ENCODE measurements around the gene BSN.

Gene BSN

GRCh38 chr3:49602049-49602554 lies 47.8 kb downstream of the BSN start:
- H3K4me1 Mint-ChIP-seq, result no peaks in the 10 kb centered on the region
- H3K4me3 Mint-ChIP-seq, result no peak overlapping the region
- TF ChIP-seq CTCF (IDR thresholded peaks at IDR 0.05; ENCODE audit: unreplicated experiment in 3 of 3), result no peak
- H3K27ac Mint-ChIP-seq, result no peak overlapping the region
- H3K9me3 Mint-ChIP-seq, result no peaks in the 10 kb centered on the region
- H3K27me3 Mint-ChIP-seq (ENCODE audit: low read depth), result peaks cover 2% of the 10 kb centered on the region
- no peaks in the 10 kb centered on the region for H3K36me3 Mint-ChIP-seq (ENCODE audit: low read depth)

- H3K36me3 Mint-ChIP-seq (ENCODE audit: low read depth), result no peaks in the 10 kb centered on the region
- no peak overlapping the region for H3K4me3 Mint-ChIP-seq
- H3K27ac Mint-ChIP-seq, result no peak overlapping the region
- no peaks in the 10 kb centered on the region for H3K27me3 Mint-ChIP-seq (ENCODE audit: low read depth)
- TF ChIP-seq CTCF (IDR thresholded peaks at IDR 0.05; ENCODE audit: unreplicated experiment in 3 of 3), result no peak
- no peaks in the 10 kb centered on the region for H3K4me1 Mint-ChIP-seq
- no peaks in the 10 kb centered on the region for H3K9me3 Mint-ChIP-seq
These were observed 48.7 kb downstream of the BSN start for GRCh38 chr3:49602877-49603411.

GRCh38 chr3:49606427-49606826 lies 52.1 kb downstream of the BSN start:
- Mint-ChIP-seq H3K4me1 (no peaks in the 10 kb centered on the region), H3K36me3 (ENCODE audit: low read depth) (no peaks in the 10 kb centered on the region), H3K27me3 (ENCODE audit: low read depth) (no peaks in the 10 kb centered on the region), H3K9me3 (no peaks in the 10 kb centered on the region), H3K27ac (no peak overlapping the region), H3K4me3 (no peak overlapping the region)
- TF ChIP-seq CTCF (IDR thresholded peaks at IDR 0.05; ENCODE audit: unreplicated experiment in 3 of 3), result no peak

GRCh38 chr3:49607105-49607591 lies 52.9 kb downstream of the BSN start:
- Mint-ChIP-seq H3K27me3 (ENCODE audit: low read depth) (no peaks in the 10 kb centered on the region), H3K27ac (no peak overlapping the region), H3K4me3 (no peak overlapping the region), H3K4me1 (no peaks in the 10 kb centered on the region), H3K9me3 (no peaks in the 10 kb centered on the region), H3K36me3 (ENCODE audit: low read depth) (no peaks in the 10 kb centered on the region)
- no peak for TF ChIP-seq CTCF (IDR thresholded peaks at IDR 0.05; ENCODE audit: unreplicated experiment in 3 of 3)

GRCh38 chr3:49607796-49608195 lies 53.5 kb downstream of the BSN start:
- peak; percentile 18 to 36 (median 22) for TF ChIP-seq CTCF (IDR thresholded peaks at IDR 0.05; ENCODE audit: unreplicated experiment in 3 of 3)
- Mint-ChIP-seq H3K4me1 (no peaks in the 10 kb centered on the region), H3K9me3 (peaks cover 5% of the 10 kb centered on the region), H3K36me3 (ENCODE audit: low read depth) (peaks cover 4% of the 10 kb centered on the region), H3K4me3 (no peak overlapping the region), H3K27ac (peak overlapping the region in 1 of 3 experiments; percentile 11), H3K27me3 (ENCODE audit: low read depth) (no peaks in the 10 kb centered on the region)

- Mint-ChIP-seq H3K27me3 (ENCODE audit: low read depth) (no peaks in the 10 kb centered on the region), H3K27ac (no peak overlapping the region), H3K9me3 (peaks cover 5% of the 10 kb centered on the region), H3K36me3 (ENCODE audit: low read depth) (peaks cover 4% of the 10 kb centered on the region), H3K4me1 (no peaks in the 10 kb centered on the region), H3K4me3 (no peak overlapping the region)
- TF ChIP-seq CTCF (IDR thresholded peaks at IDR 0.05; ENCODE audit: unreplicated experiment in 3 of 3), result no peak
These were observed 55.0 kb downstream of the BSN start for GRCh38 chr3:49609314-49609713.

Measured in nephron (organoid).